Measurements from ENCODE around the gene STEAP3.

The STEAP3 gene

GRCh38 chr2:119223521-119224390 lies at the start of gene STEAP3:
Gene STEAP3, plus strand, starts transcription at chr2:119223834. Its CDS starts 7,179 bp downstream, at chr2:119231013.
- Histone ChIP-seq H3K9me3 (ENCODE audit: control insufficient read depth in 2 of 2, low read length in 2 of 2) (no peaks in the 10 kb centered on the region), H3K27me3 (ENCODE audit: control insufficient read depth in 2 of 2, insufficient read depth in 2 of 2, low read length in 2 of 2) (no peaks in the 10 kb centered on the region), H3K36me3 (ENCODE audit: control insufficient read depth in 2 of 2, insufficient read depth in 2 of 2, low read length in 2 of 2) (no peaks in the 10 kb centered on the region), H3K27ac (ENCODE audit: low read depth in 2 of 2, low read length in 2 of 2) (no peak within 1 kb of the TSS), H3K4me1 (ENCODE audit: control insufficient read depth in 2 of 2, insufficient read depth in 2 of 2, low read length in 2 of 2) (peaks cover 3 to 16% of the 10 kb centered on the region in 2 donors), H3K4me3 (ENCODE audit: low read length in 2 of 2) (peak within 1 kb of the TSS; percentile 68 to 69), H3K9ac (ENCODE audit: low read depth in 1 of 2, low read length in 2 of 2) (peak within 1 kb of the TSS; percentile 14 to 74)

- H3K9me3 ChIP-seq (ENCODE audit: control insufficient read depth in 2 of 2, low read length in 2 of 2) = no peaks in the 10 kb centered on the region
- H3K27ac ChIP-seq (ENCODE audit: low read depth in 2 of 2, low read length in 2 of 2) = no peak overlapping the region
- no peaks in the 10 kb centered on the region for H3K36me3 ChIP-seq (ENCODE audit: control insufficient read depth in 2 of 2, insufficient read depth in 2 of 2, low read length in 2 of 2)
- no peak overlapping the region for H3K9ac ChIP-seq (ENCODE audit: low read depth in 1 of 2, low read length in 2 of 2)
- no peaks in the 10 kb centered on the region for H3K27me3 ChIP-seq (ENCODE audit: control insufficient read depth in 2 of 2, insufficient read depth in 2 of 2, low read length in 2 of 2)
- H3K4me1 ChIP-seq (ENCODE audit: control insufficient read depth in 2 of 2, insufficient read depth in 2 of 2, low read length in 2 of 2) = no peaks in the 10 kb centered on the region
- no peak overlapping the region for H3K4me3 ChIP-seq (ENCODE audit: low read length in 2 of 2)
These were observed 49.2 kb upstream of the STEAP3 start for GRCh38 chr2:119174216-119174992.

- Histone ChIP-seq H3K27ac (ENCODE audit: low read depth in 2 of 2, low read length in 2 of 2) (no peak overlapping the region), H3K4me1 (ENCODE audit: control insufficient read depth in 2 of 2, insufficient read depth in 2 of 2, low read length in 2 of 2) (no peaks in the 10 kb centered on the region), H3K4me3 (ENCODE audit: low read length in 2 of 2) (no peak overlapping the region), H3K36me3 (ENCODE audit: control insufficient read depth in 2 of 2, insufficient read depth in 2 of 2, low read length in 2 of 2) (no peaks in the 10 kb centered on the region), H3K9ac (ENCODE audit: low read depth in 1 of 2, low read length in 2 of 2) (no peak overlapping the region), H3K9me3 (ENCODE audit: control insufficient read depth in 2 of 2, low read length in 2 of 2) (no peaks in the 10 kb centered on the region), H3K27me3 (ENCODE audit: control insufficient read depth in 2 of 2, insufficient read depth in 2 of 2, low read length in 2 of 2) (no peaks in the 10 kb centered on the region)
These were observed 48.7 kb upstream of the STEAP3 start for GRCh38 chr2:119174993-119175347.

- Histone ChIP-seq H3K9me3 (ENCODE audit: control insufficient read depth in 2 of 2, low read length in 2 of 2) (no peaks in the 10 kb centered on the region), H3K36me3 (ENCODE audit: control insufficient read depth in 2 of 2, insufficient read depth in 2 of 2, low read length in 2 of 2) (no peaks in the 10 kb centered on the region), H3K27me3 (ENCODE audit: control insufficient read depth in 2 of 2, insufficient read depth in 2 of 2, low read length in 2 of 2) (no peaks in the 10 kb centered on the region), H3K9ac (ENCODE audit: low read depth in 1 of 2, low read length in 2 of 2) (no peak overlapping the region), H3K27ac (ENCODE audit: low read depth in 2 of 2, low read length in 2 of 2) (no peak overlapping the region), H3K4me3 (ENCODE audit: low read length in 2 of 2) (no peak overlapping the region), H3K4me1 (ENCODE audit: control insufficient read depth in 2 of 2, insufficient read depth in 2 of 2, low read length in 2 of 2) (no peaks in the 10 kb centered on the region)
These were observed 48.1 kb upstream of the STEAP3 start for GRCh38 chr2:119175517-119175916.

GRCh38 chr2:119177171-119177837 lies 46.3 kb upstream of the STEAP3 start:
- Histone ChIP-seq H3K36me3 (ENCODE audit: control insufficient read depth in 2 of 2, insufficient read depth in 2 of 2, low read length in 2 of 2) (no peaks in the 10 kb centered on the region), H3K9ac (ENCODE audit: low read depth in 1 of 2, low read length in 2 of 2) (no peak overlapping the region), H3K9me3 (ENCODE audit: control insufficient read depth in 2 of 2, low read length in 2 of 2) (no peaks in the 10 kb centered on the region), H3K4me3 (ENCODE audit: low read length in 2 of 2) (no peak overlapping the region), H3K4me1 (ENCODE audit: control insufficient read depth in 2 of 2, insufficient read depth in 2 of 2, low read length in 2 of 2) (no peaks in the 10 kb centered on the region), H3K27me3 (ENCODE audit: control insufficient read depth in 2 of 2, insufficient read depth in 2 of 2, low read length in 2 of 2) (no peaks in the 10 kb centered on the region), H3K27ac (ENCODE audit: low read depth in 2 of 2, low read length in 2 of 2) (no peak overlapping the region)

GRCh38 chr2:119177838-119178190 lies 45.8 kb upstream of the STEAP3 start:
- no peaks in the 10 kb centered on the region for H3K4me1 ChIP-seq (ENCODE audit: control insufficient read depth in 2 of 2, insufficient read depth in 2 of 2, low read length in 2 of 2)
- H3K27ac ChIP-seq (ENCODE audit: low read depth in 2 of 2, low read length in 2 of 2) = no peak overlapping the region
- H3K27me3 ChIP-seq (ENCODE audit: control insufficient read depth in 2 of 2, insufficient read depth in 2 of 2, low read length in 2 of 2) = no peaks in the 10 kb centered on the region
- no peaks in the 10 kb centered on the region for H3K9me3 ChIP-seq (ENCODE audit: control insufficient read depth in 2 of 2, low read length in 2 of 2)
- H3K9ac ChIP-seq (ENCODE audit: low read depth in 1 of 2, low read length in 2 of 2) = no peak overlapping the region
- no peaks in the 10 kb centered on the region for H3K36me3 ChIP-seq (ENCODE audit: control insufficient read depth in 2 of 2, insufficient read depth in 2 of 2, low read length in 2 of 2)
- no peak overlapping the region for H3K4me3 ChIP-seq (ENCODE audit: low read length in 2 of 2)

- H3K4me3 ChIP-seq (ENCODE audit: low read length in 2 of 2) = no peak overlapping the region
These were observed 44.9 kb upstream of the STEAP3 start for GRCh38 chr2:119178776-119179175.

GRCh38 chr2:119179202-119179601 lies 44.4 kb upstream of the STEAP3 start:
- Histone ChIP-seq H3K36me3 (ENCODE audit: control insufficient read depth in 2 of 2, insufficient read depth in 2 of 2, low read length in 2 of 2) (no peaks in the 10 kb centered on the region), H3K9me3 (ENCODE audit: control insufficient read depth in 2 of 2, low read length in 2 of 2) (no peaks in the 10 kb centered on the region), H3K27me3 (ENCODE audit: control insufficient read depth in 2 of 2, insufficient read depth in 2 of 2, low read length in 2 of 2) (no peaks in the 10 kb centered on the region), H3K4me3 (ENCODE audit: low read length in 2 of 2) (no peak overlapping the region), H3K9ac (ENCODE audit: low read depth in 1 of 2, low read length in 2 of 2) (no peak overlapping the region), H3K27ac (ENCODE audit: low read depth in 2 of 2, low read length in 2 of 2) (no peak overlapping the region), H3K4me1 (ENCODE audit: control insufficient read depth in 2 of 2, insufficient read depth in 2 of 2, low read length in 2 of 2) (no peaks in the 10 kb centered on the region)

More at GRCh38 chr2:119178776-119179175, 44.9 kb upstream of the STEAP3 start:
- Histone ChIP-seq H3K27ac (ENCODE audit: low read depth in 2 of 2, low read length in 2 of 2) (no peak overlapping the region), H3K9ac (ENCODE audit: low read depth in 1 of 2, low read length in 2 of 2) (no peak overlapping the region), H3K36me3 (ENCODE audit: control insufficient read depth in 2 of 2, insufficient read depth in 2 of 2, low read length in 2 of 2) (no peaks in the 10 kb centered on the region), H3K27me3 (ENCODE audit: control insufficient read depth in 2 of 2, insufficient read depth in 2 of 2, low read length in 2 of 2) (no peaks in the 10 kb centered on the region), H3K4me1 (ENCODE audit: control insufficient read depth in 2 of 2, insufficient read depth in 2 of 2, low read length in 2 of 2) (no peaks in the 10 kb centered on the region), H3K9me3 (ENCODE audit: control insufficient read depth in 2 of 2, low read length in 2 of 2) (no peaks in the 10 kb centered on the region)

GRCh38 chr2:119179991-119180390 lies 43.6 kb upstream of the STEAP3 start:
- H3K27ac ChIP-seq (ENCODE audit: low read depth in 2 of 2, low read length in 2 of 2) = no peak overlapping the region
- no peak overlapping the region for H3K9ac ChIP-seq (ENCODE audit: low read depth in 1 of 2, low read length in 2 of 2)
- H3K27me3 ChIP-seq (ENCODE audit: control insufficient read depth in 2 of 2, insufficient read depth in 2 of 2, low read length in 2 of 2) = no peaks in the 10 kb centered on the region
- H3K36me3 ChIP-seq (ENCODE audit: control insufficient read depth in 2 of 2, insufficient read depth in 2 of 2, low read length in 2 of 2) = no peaks in the 10 kb centered on the region
- no peaks in the 10 kb centered on the region for H3K9me3 ChIP-seq (ENCODE audit: control insufficient read depth in 2 of 2, low read length in 2 of 2)
- H3K4me3 ChIP-seq (ENCODE audit: low read length in 2 of 2) = no peak overlapping the region
- no peaks in the 10 kb centered on the region for H3K4me1 ChIP-seq (ENCODE audit: control insufficient read depth in 2 of 2, insufficient read depth in 2 of 2, low read length in 2 of 2)

GRCh38 chr2:119180892-119181291 lies 42.7 kb upstream of the STEAP3 start:
- Histone ChIP-seq H3K36me3 (ENCODE audit: control insufficient read depth in 2 of 2, insufficient read depth in 2 of 2, low read length in 2 of 2) (no peaks in the 10 kb centered on the region), H3K9ac (ENCODE audit: low read depth in 1 of 2, low read length in 2 of 2) (no peak overlapping the region), H3K9me3 (ENCODE audit: control insufficient read depth in 2 of 2, low read length in 2 of 2) (no peaks in the 10 kb centered on the region), H3K27ac (ENCODE audit: low read depth in 2 of 2, low read length in 2 of 2) (no peak overlapping the region), H3K4me3 (ENCODE audit: low read length in 2 of 2) (no peak overlapping the region), H3K27me3 (ENCODE audit: control insufficient read depth in 2 of 2, insufficient read depth in 2 of 2, low read length in 2 of 2) (peaks cover 0 to under 1% of the 10 kb centered on the region in 2 donors), H3K4me1 (ENCODE audit: control insufficient read depth in 2 of 2, insufficient read depth in 2 of 2, low read length in 2 of 2) (no peaks in the 10 kb centered on the region)
